PFSK-1 (cell line): Measurements from ENCODE around the gene APLP2.
A peak's percentile ranks its signal among the peaks of the same experiment; 100 is the strongest.

Experiments used
- FOXP2 ChIP-seq: optimal IDR thresholded peaks from 2 replicates; pipeline ENCODE3; 2011; ENCODE audit warnings: borderline replicate concordance, control low read depth, inconsistent platforms; ENCODE audit not compliant: insufficient read depth; ENCODE audit errors: extremely low read length, extremely low read depth
- POLR2AphosphoS5 ChIP-seq: IDR thresholded peaks from 2 replicates; pipeline ENCODE4 v1.6.1; 2012; ENCODE audit warnings: low read depth, mild to moderate bottlenecking, control low read depth, low read length, moderate library complexity
- REST ChIP-seq, 2 experiments: IDR thresholded peaks; 2 replicates each; pipeline versions ENCODE4 v1.6.1 to v1.8.0; 2011 to 2012; ENCODE audit warnings: low read depth in 2 of 2, low read length in 2 of 2, control low read depth in 1 of 2, inconsistent platforms in 1 of 2, mild to moderate bottlenecking in 1 of 2, moderate library complexity in 1 of 2; ENCODE audit not compliant: insufficient read depth in 1 of 2
- SIN3A ChIP-seq: IDR thresholded peaks from 2 replicates; pipeline ENCODE4 v1.6.1; 2012; ENCODE audit warnings: mild to moderate bottlenecking, low read length, moderate library complexity, borderline replicate concordance; ENCODE audit not compliant: insufficient read depth
- TAF1 ChIP-seq: IDR thresholded peaks from 2 replicates; pipeline ENCODE4 v1.6.1; 2012; ENCODE audit warnings: low read length, control low read depth, borderline replicate concordance; ENCODE audit not compliant: insufficient read depth

Gene APLP2

GRCh38 chr11:130068986-130069658 is 572 bp upstream of the APLP2 start:
- TF ChIP-seq TAF1: no peak
- TF ChIP-seq SIN3A: no peak
- no peak for TF ChIP-seq POLR2AphosphoS5
- TF ChIP-seq FOXP2: no peak
- no peak for TF ChIP-seq REST (IDR thresholded peaks at IDR 0.05; ENCODE audit: insufficient read depth in 1 of 2, low read depth in 2 of 2, low read length in 2 of 2)

GRCh38 chr11:130070109-130070845 is 583 bp downstream of the APLP2 start:
- TF ChIP-seq SIN3A (0 out of 2 replicates have a peak, but pooled peaks have one; percentile 7), POLR2AphosphoS5 (no peak), FOXP2 (peak; percentile 7), REST (IDR thresholded peaks at IDR 0.05; ENCODE audit: insufficient read depth in 1 of 2, low read depth in 2 of 2, low read length in 2 of 2) (no peak), TAF1 (no peak)

GRCh38 chr11:130070846-130071200 is 1.1 kb downstream of the APLP2 start:
- no peak for TF ChIP-seq FOXP2
- TF ChIP-seq TAF1: no peak
- peak; percentile 4; the same call in 1 of the 2 replicates for TF ChIP-seq SIN3A

GRCh38 chr11:130071211-130071712 is 1.6 kb downstream of the APLP2 start:
- no peak for TF ChIP-seq REST (IDR thresholded peaks at IDR 0.05; ENCODE audit: insufficient read depth in 1 of 2, low read depth in 2 of 2, low read length in 2 of 2)
- no peak for TF ChIP-seq FOXP2
- no peak for TF ChIP-seq POLR2AphosphoS5
- peak; percentile 51; the same call in 1 of the 2 replicates for TF ChIP-seq SIN3A
- TF ChIP-seq TAF1: no peak

GRCh38 chr11:130074736-130075135 is 5.0 kb downstream of the APLP2 start:
- no peak for TF ChIP-seq TAF1
- no peak for TF ChIP-seq SIN3A
- TF ChIP-seq REST (IDR thresholded peaks at IDR 0.05; ENCODE audit: insufficient read depth in 1 of 2, low read depth in 2 of 2, low read length in 2 of 2): no peak
- no peak for TF ChIP-seq FOXP2
- no peak for TF ChIP-seq POLR2AphosphoS5
